GM19452 (cell line): ENCODE measurements around the gene NLRC5.

Experiments
- ATAC-seq: cut with Tn5 transposase; IDR thresholded peaks from one replicate; pipeline ENCODE4 v1.9.1; 2021; ENCODE audit not compliant: unreplicated experiment

NLRC5 gene

GRCh38 chr16:57022445-57022844 is 33.1 kb downstream of the NLRC5 start:
- no peak for ATAC-seq

- ATAC-seq = no peak
Measured at GRCh38 chr16:57023541-57024249, 34.3 kb downstream of the NLRC5 start.

GRCh38 chr16:57024894-57025680 is 35.7 kb downstream of the NLRC5 start:
- ATAC-seq = no peak

GRCh38 chr16:57025941-57026777 is 36.8 kb downstream of the NLRC5 start:
- ATAC-seq = no peak

- no peak for ATAC-seq
Measured at GRCh38 chr16:57026778-57027062, 37.4 kb downstream of the NLRC5 start.

- ATAC-seq = no peak
Measured at GRCh38 chr16:57027067-57027466, 37.7 kb downstream of the NLRC5 start.

- ATAC-seq = no peak
Measured at GRCh38 chr16:57028086-57028485, 38.7 kb downstream of the NLRC5 start.

GRCh38 chr16:57029161-57030160 is 40.1 kb downstream of the NLRC5 start:
- ATAC-seq = no peak

- no peak for ATAC-seq
Measured at GRCh38 chr16:57030346-57030902, 41.1 kb downstream of the NLRC5 start.

GRCh38 chr16:57031156-57031555 is 41.8 kb downstream of the NLRC5 start:
- ATAC-seq = no peak

GRCh38 chr16:57032346-57032745 is 43.0 kb downstream of the NLRC5 start:
- ATAC-seq = no peak

GRCh38 chr16:57032931-57033330 is 43.6 kb downstream of the NLRC5 start:
- ATAC-seq = no peak

GRCh38 chr16:57036315-57036714 is 47.0 kb downstream of the NLRC5 start:
- ATAC-seq = no peak

- no peak for ATAC-seq
Measured at GRCh38 chr16:57036945-57037344, 47.6 kb downstream of the NLRC5 start.

- ATAC-seq = no peak
Measured at GRCh38 chr16:57038166-57038565, 48.8 kb downstream of the NLRC5 start.

- ATAC-seq = no peak
Measured at GRCh38 chr16:57039148-57039812, 49.9 kb downstream of the NLRC5 start.

GRCh38 chr16:57041182-57042156 is 52.1 kb downstream of the NLRC5 start:
- peak; percentile 39 for ATAC-seq
